KMS-11 (cell line): ENCODE results near the gene TMIGD2.
"Not testable (repeated sequence)": the region's sequence is repeated elsewhere in the genome, so short reads cannot be mapped to it uniquely, and the experiment has no call there.

Experiments used
- H2AFZ ChIP-seq: fragments of 200-600 bp; sonication (generic); 2 replicates; pipeline ENCODE4 v1.6.1; 2016; ENCODE audit warnings: antibody characterized with exemption, mixed run types, low read depth
- H3K27ac ChIP-seq: fragments of 200-600 bp; sonication (generic); 2 replicates; pipeline ENCODE4 v1.6.1; 2016; ENCODE audit warnings: mild to moderate bottlenecking, mixed run types
- H3K27me3 ChIP-seq: fragments of 200-600 bp; sonication (generic); 2 replicates; pipeline ENCODE4 v1.6.1; 2017; ENCODE audit warnings: mild to moderate bottlenecking, low read depth, mixed run types, moderate library complexity; ENCODE audit not compliant: insufficient read depth
- H3K36me3 ChIP-seq: fragments of 200-600 bp; sonication (generic); 2 replicates; pipeline ENCODE4 v1.6.1; 2017; ENCODE audit warnings: mild to moderate bottlenecking, mixed run types; ENCODE audit not compliant: insufficient read depth
- H3K4me1 ChIP-seq: fragments of 200-600 bp; sonication (generic); 2 replicates; pipeline ENCODE4 v1.6.1; 2016; ENCODE audit warnings: mild to moderate bottlenecking, low read depth, mixed run types; ENCODE audit not compliant: poor library complexity, severe bottlenecking
- H3K4me2 ChIP-seq: fragments of 200-600 bp; sonication (generic); 2 replicates; pipeline ENCODE4 v1.7.0; 2016; ENCODE audit warnings: mild to moderate bottlenecking, mixed run types
- H3K4me3 ChIP-seq: fragments of 200-600 bp; sonication (generic); IDR thresholded peaks from 2 replicates; pipeline ENCODE4 v1.6.1; 2017; ENCODE audit warnings: low read depth, low read length, mixed read lengths; ENCODE audit not compliant: insufficient read depth
- H3K79me2 ChIP-seq: fragments of 200-600 bp; sonication (generic); 2 replicates; pipeline ENCODE4 v1.6.1; 2016; ENCODE audit warnings: low read depth, mixed run types; ENCODE audit not compliant: insufficient read depth
- H3K9ac ChIP-seq: fragments of 200-600 bp; sonication (generic); 2 replicates; pipeline ENCODE4 v1.6.1; 2016; ENCODE audit warnings: mild to moderate bottlenecking, mixed run types
- H4K20me1 ChIP-seq: fragments of 200-600 bp; sonication (generic); 2 replicates; pipeline ENCODE4 v1.6.1; 2016; ENCODE audit warnings: mild to moderate bottlenecking, mixed run types; ENCODE audit not compliant: insufficient read depth
- TF ChIP-seq, protein P1 (sequence below): fragments of 200-600 bp; sonication (generic); conservative IDR thresholded peaks from 2 replicates; pipeline ENCODE4 v1.6.1; 2017; ENCODE audit warnings: low read depth, mild to moderate bottlenecking, antibody characterized with exemption, low read length, moderate library complexity, mixed read lengths

The TMIGD2 gene

DNA sequence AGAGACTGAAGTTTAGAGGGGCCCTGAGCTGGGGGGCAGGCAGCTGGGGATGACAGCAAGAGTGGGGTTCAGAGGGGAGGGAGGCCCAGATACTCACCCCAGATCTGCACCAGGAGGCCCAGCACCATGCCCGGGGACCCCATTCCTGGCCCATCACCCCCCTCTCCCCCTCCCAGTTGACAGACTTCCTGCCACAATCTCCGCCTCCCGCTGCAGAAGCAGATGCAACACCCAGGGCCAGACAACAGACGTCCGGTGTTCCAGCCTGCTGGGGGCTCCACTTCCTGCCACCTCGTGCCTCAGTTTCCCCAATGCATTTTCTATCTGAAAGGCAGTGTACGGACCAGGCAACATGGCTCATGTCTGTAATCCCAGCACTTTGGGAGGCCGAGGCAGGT lies at the start of gene TMIGD2:
TMIGD2 (minus strand) TSS at position 147 of the 398 bp plus-strand sequence; CDS start at position 143, 4 bp downstream.
- Histone ChIP-seq H3K9ac (no peak within 1 kb of the TSS), H3K4me1 (no peaks in the 10 kb centered on the region), H3K36me3 (no peaks in the 10 kb centered on the region), H3K27ac (no peak within 1 kb of the TSS), H4K20me1 (no peaks in the 10 kb centered on the region), H2AFZ (no peak within 1 kb of the TSS), H3K4me3 (no peak within 1 kb of the TSS), H3K79me2 (no peaks in the 10 kb centered on the region), H3K4me2 (no peak within 1 kb of the TSS), H3K27me3 (peaks cover 8% of the 10 kb centered on the region; the same call in 1 of the 2 replicates)
- TF ChIP-seq, protein P1, sequence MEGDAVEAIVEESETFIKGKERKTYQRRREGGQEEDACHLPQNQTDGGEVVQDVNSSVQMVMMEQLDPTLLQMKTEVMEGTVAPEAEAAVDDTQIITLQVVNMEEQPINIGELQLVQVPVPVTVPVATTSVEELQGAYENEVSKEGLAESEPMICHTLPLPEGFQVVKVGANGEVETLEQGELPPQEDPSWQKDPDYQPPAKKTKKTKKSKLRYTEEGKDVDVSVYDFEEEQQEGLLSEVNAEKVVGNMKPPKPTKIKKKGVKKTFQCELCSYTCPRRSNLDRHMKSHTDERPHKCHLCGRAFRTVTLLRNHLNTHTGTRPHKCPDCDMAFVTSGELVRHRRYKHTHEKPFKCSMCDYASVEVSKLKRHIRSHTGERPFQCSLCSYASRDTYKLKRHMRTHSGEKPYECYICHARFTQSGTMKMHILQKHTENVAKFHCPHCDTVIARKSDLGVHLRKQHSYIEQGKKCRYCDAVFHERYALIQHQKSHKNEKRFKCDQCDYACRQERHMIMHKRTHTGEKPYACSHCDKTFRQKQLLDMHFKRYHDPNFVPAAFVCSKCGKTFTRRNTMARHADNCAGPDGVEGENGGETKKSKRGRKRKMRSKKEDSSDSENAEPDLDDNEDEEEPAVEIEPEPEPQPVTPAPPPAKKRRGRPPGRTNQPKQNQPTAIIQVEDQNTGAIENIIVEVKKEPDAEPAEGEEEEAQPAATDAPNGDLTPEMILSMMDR = no peak

GRCh38 chr19:4350726-4351125 lies 48.5 kb upstream of the TMIGD2 start:
- H3K27ac ChIP-seq = no peak overlapping the region
- H3K36me3 ChIP-seq = no peaks in the 10 kb centered on the region
- H3K4me2 ChIP-seq = no peak overlapping the region
- H3K27me3 ChIP-seq = no peaks in the 10 kb centered on the region
- no peaks in the 10 kb centered on the region for H3K79me2 ChIP-seq
- H3K4me1 ChIP-seq = no peaks in the 10 kb centered on the region
- H4K20me1 ChIP-seq = no peaks in the 10 kb centered on the region
- no peak overlapping the region for H3K9ac ChIP-seq
- no peak overlapping the region for H3K4me3 ChIP-seq
- TF ChIP-seq, protein P1 = no peak
- H2AFZ ChIP-seq = no peak overlapping the region

DNA sequence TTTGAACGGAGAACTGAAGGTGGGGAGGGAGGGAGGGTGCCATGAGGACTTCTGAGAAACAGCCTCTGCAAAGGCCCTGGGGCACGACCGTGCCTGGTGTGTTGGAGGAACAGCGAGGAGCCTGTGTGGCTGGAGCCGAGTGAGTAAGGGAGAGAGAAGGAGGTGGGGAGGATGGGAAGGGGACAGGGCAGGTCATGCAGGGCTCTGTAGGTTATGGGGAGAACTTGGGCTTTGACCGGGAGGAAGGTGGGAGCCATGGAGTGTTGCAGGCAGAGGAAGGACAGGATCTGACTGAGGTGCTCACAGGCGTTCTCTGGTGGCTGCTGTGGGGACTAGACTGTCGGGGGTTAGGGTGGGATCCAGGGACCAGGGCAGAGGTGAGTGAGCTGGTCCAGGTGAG lies 47.9 kb upstream of the TMIGD2 start:
- no peak overlapping the region for H3K4me3 ChIP-seq
- no peaks in the 10 kb centered on the region for H4K20me1 ChIP-seq
- no peak overlapping the region for H3K9ac ChIP-seq
- TF ChIP-seq, protein P1 = no peak
- no peak overlapping the region for H2AFZ ChIP-seq
- H3K4me1 ChIP-seq = no peaks in the 10 kb centered on the region
- H3K79me2 ChIP-seq = no peaks in the 10 kb centered on the region
- H3K27me3 ChIP-seq = no peaks in the 10 kb centered on the region
- H3K27ac ChIP-seq = no peak overlapping the region
- H3K4me2 ChIP-seq = no peak overlapping the region
- H3K36me3 ChIP-seq = no peaks in the 10 kb centered on the region

GRCh38 chr19:4349225-4349624 lies 47.0 kb upstream of the TMIGD2 start:
- H3K9ac ChIP-seq, H3K79me2 ChIP-seq, H3K27ac ChIP-seq, H3K36me3 ChIP-seq, H3K4me2 ChIP-seq, H4K20me1 ChIP-seq, H3K4me3 ChIP-seq, H3K27me3 ChIP-seq, H2AFZ ChIP-seq, H3K4me1 ChIP-seq: not testable (repeated sequence)

- Histone ChIP-seq H2AFZ (no peak overlapping the region), H3K36me3 (no peaks in the 10 kb centered on the region), H4K20me1 (no peaks in the 10 kb centered on the region), H3K27me3 (no peaks in the 10 kb centered on the region), H3K27ac (no peak overlapping the region), H3K4me2 (no peak overlapping the region), H3K4me3 (no peak overlapping the region), H3K79me2 (no peaks in the 10 kb centered on the region), H3K4me1 (no peaks in the 10 kb centered on the region), H3K9ac (no peak overlapping the region)
- TF ChIP-seq, protein P1 = no peak
Measured at GRCh38 chr19:4347521-4347920, 45.3 kb upstream of the TMIGD2 start.
